ENCODE results near the gene FAM180B. TPM values are rescaled to one million over a fixed set of nuclear protein-coding genes. Genes with fewer than 3 reads are reported as not detected.

The FAM180B gene
- total and polyA plus RNA-seq, 2 of the 8 experiments (the other 6 are each of a cell fraction or from before 2014, with no cell fraction given): 0.09 TPM; not detected in 1

GRCh38 chr11:47589977-47590861 lies 3.7 kb downstream of the FAM180B start:
- Histone ChIP-seq H3K23ac (ENCODE audit: insufficient read length) (no peak overlapping the region), H3K56ac (replicated peaks; ENCODE audit: insufficient read length, low read depth, low read length) (no peak overlapping the region), H4K5ac (ENCODE audit: insufficient read length, low read depth, low read length) (no peak overlapping the region), H3K9me3 (ENCODE audit: insufficient read depth in 2 of 2, low read depth in 1 of 2, low read length in 1 of 2) (no peaks in the 10 kb centered on the region), H3K4me2 (ENCODE audit: insufficient read depth in 1 of 2, low read depth in 2 of 2, low read length in 2 of 2) (no peak overlapping the region), H2AFZ (ENCODE audit: low read length) (no peak overlapping the region), H2BK5ac (ENCODE audit: low read depth, low read length) (no peak overlapping the region), H3K27ac (ENCODE audit: low read depth, low read length) (no peak overlapping the region), H4K20me1 (replicated peaks in 1 of 2; ENCODE audit: control insufficient read depth in 1 of 2, insufficient read depth in 2 of 2, low read length in 2 of 2) (no peaks in the 10 kb centered on the region), H2BK15ac (ENCODE audit: low read length) (no peak overlapping the region), H3K79me2 (ENCODE audit: control insufficient read depth in 1 of 2, insufficient read depth in 2 of 2, low read length in 2 of 2) (no peaks in the 10 kb centered on the region), H4K8ac (ENCODE audit: extremely low read depth, insufficient read depth, low read length) (peak overlapping the region; percentile 68; the same call in 1 of the 2 replicates), H2BK12ac (ENCODE audit: low read depth, low read length) (no peak overlapping the region), H3K27me3 (replicated peaks in 1 of 4; ENCODE audit: control insufficient read depth in 3 of 4, extremely low read depth in 1 of 4, insufficient read depth in 3 of 4, low read length in 3 of 4) (peaks cover 0 to 27% (median 24%) of the 10 kb centered on the region in 4 experiments; a peak in 6 of 7 replicates), H3K36me3 (ENCODE audit: control insufficient read depth in 2 of 4, insufficient read depth in 4 of 4, low read length in 3 of 4) (no peaks in the 10 kb centered on the region), H3K4me3 (ENCODE audit: extremely low read depth in 1 of 4, insufficient read depth in 2 of 4, low read depth in 3 of 4, low read length in 4 of 4) (no peak overlapping the region), H3K23me2 (ENCODE audit: low read depth, low read length) (peaks cover 2% of the 10 kb centered on the region; the same call in 1 of the 2 replicates), H3K14ac (ENCODE audit: insufficient read length) (no peak overlapping the region), H2AK5ac (ENCODE audit: low read depth, low read length) (no peak overlapping the region), H3K79me1 (ENCODE audit: low read depth, low read length) (no peaks in the 10 kb centered on the region), H3K9ac (replicated peaks in 1 of 4; ENCODE audit: extremely low read depth in 1 of 4, low read depth in 3 of 4, low read length in 3 of 4) (no peak overlapping the region), H3K4me1 (replicated peaks in 1 of 4; ENCODE audit: control insufficient read depth in 3 of 4, insufficient read depth in 4 of 4, low read length in 3 of 4) (peaks cover 3 to 8% (median 4%) of the 10 kb centered on the region in 4 experiments; a peak in 6 of 7 replicates), H4K91ac (replicated peaks; ENCODE audit: insufficient read length, low read length) (no peak overlapping the region), H2BK20ac (ENCODE audit: low read length) (no peak overlapping the region), H2BK120ac (replicated peaks; ENCODE audit: low read depth, low read length) (no peak overlapping the region), H3K18ac (ENCODE audit: extremely low read depth, low read length) (no peak overlapping the region), H3K4ac (replicated peaks; ENCODE audit: insufficient read length, low read depth, low read length) (no peak overlapping the region)
- DNase-seq (ENCODE audit: low read depth in 1 of 2, low spot score in 2 of 2) (peak in 1 of 2 experiments; percentile 56), FAIRE-seq (no peak)
- POLR2A ChIA-PET (ENCODE audit: partially characterized antibody): interaction anchor here (1.9 kb wide), 1 partner anchor 11 kb away, joined by 17 read pairs; the partner anchor contains the start of genes KBTBD4 and NDUFS3
- TF ChIP-seq YY1 (IDR thresholded peaks at IDR 0.05; ENCODE audit: low read depth, low read length) (no peak), CTCF (IDR thresholded peaks at IDR 0.05; ENCODE audit: control extremely low read depth in 1 of 3, insufficient read depth in 1 of 3, low read depth in 1 of 3, low read length in 3 of 3) (no peak), SIX5 (IDR thresholded peaks at IDR 0.05; ENCODE audit: low read depth, low read length) (no peak), BCL11A (IDR thresholded peaks at IDR 0.05; ENCODE audit: low read depth in 2 of 2, low read length in 2 of 2) (no peak), ATF2 (IDR thresholded peaks at IDR 0.05; ENCODE audit: low read length) (no peak), SP4 (IDR thresholded peaks at IDR 0.05; ENCODE audit: low read length) (no peak), NRF1 (IDR thresholded peaks at IDR 0.05; ENCODE audit: low read depth, low read length) (no peak)
- WGBS, 2 experiments (ENCODE audit: extremely low coverage in 1 of 2, insufficient coverage in 1 of 2, insufficient read length in 1 of 2, insufficient replicate concordance in 2 of 2, low coverage in 1 of 2, low lambda C conversion rate in 2 of 2, missing lambda C conversion rate in 1 of 2): 89% methylated on average over 88 of the region's 122 CpGs; no CpG with 5 or more reads in 1 of the 2 experiments
- CTCF ChIA-PET (ENCODE audit: partially characterized antibody): interaction anchor here (0.5 to 2.8 kb wide), 3 partner anchors 26 to 85 kb away, joined by 3 to 8 read pairs (median 4); no protein-coding TSS in a partner anchor
